Mammary epithelial cell (primary cell): ENCODE results near the gene XNDC1N.

Experiments
- CTCF ChIP-seq, 2 donors: IDR thresholded peaks in 1 of 2; conservative IDR thresholded peaks in 1 of 2; 2 replicates each; pipeline ENCODE4 v1.5.1; 2011 to 2012; ENCODE audit warnings: inconsistent platforms in 2 of 2, low read length in 2 of 2, mild to moderate bottlenecking in 2 of 2, control low read depth in 1 of 2, low read depth in 1 of 2; ENCODE audit not compliant: insufficient read depth in 1 of 2; ENCODE audit errors: extremely low read depth in 1 of 2
- EZH2 ChIP-seq: IDR thresholded peaks from 2 replicates; pipeline ENCODE4 v1.6.1; 2012; ENCODE audit warnings: low read length, inconsistent platforms, borderline replicate concordance

DNA sequence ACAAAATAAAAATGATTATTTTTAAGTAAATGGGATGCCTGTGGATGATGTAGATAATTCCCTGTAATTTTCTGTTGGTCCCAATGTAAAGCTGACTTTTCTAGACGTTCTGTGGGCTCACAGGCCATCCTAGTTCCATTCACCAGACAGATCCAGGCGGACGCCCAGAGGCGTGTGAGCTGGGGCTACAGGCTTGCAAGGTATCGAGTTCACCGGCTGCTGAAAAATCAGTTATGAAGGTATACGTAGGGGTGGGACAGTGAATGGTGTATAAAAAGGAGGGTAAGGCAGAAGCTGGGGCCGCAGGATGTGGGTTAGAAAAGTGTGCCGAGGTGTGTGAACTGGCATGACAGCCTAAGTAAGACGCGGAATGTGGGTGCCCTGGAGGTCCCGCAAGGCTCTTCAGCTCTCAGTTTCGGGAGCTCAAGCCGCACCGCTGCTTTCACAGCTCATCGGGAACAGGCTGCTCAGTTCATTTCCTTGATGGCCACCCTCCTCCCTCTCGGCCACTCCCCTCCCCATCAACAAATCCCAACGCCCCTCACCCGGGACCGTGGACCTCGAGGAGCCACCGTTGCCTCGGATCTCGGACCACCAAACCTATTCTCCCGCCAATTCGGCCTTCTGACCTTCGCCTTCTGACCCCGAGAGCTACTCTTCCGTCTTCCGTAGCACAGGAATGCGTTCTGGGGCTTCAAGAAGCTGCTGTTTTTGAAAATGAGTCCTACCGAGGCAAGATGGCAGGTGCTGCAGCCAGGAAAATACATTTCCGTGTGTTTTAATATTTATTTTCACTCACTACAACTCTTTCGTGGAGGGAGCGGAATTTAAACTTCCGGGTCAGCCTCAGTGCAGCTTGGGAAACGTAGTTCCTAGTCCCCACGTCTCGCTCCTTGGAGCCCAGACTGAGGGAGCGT lies at the start of gene XNDC1N:
- TF ChIP-seq EZH2, result no peak
- TF ChIP-seq CTCF (conservative IDR thresholded peaks at IDR 0.05 in 1 of 2, IDR thresholded peaks at IDR 0.05 in 1 of 2; ENCODE audit: extremely low read depth in 1 of 2, insufficient read depth in 1 of 2, low read depth in 1 of 2, low read length in 2 of 2), result no peak
